Suprapubic skin (tissue), 4 donors: ENCODE data around the gene FLT4. TPM values are rescaled to one million over a fixed set of nuclear protein-coding genes. Genes with fewer than 3 reads are reported as not detected.
"Not testable (repeated sequence)": the region's sequence is repeated elsewhere in the genome, so short reads cannot be mapped to it uniquely, and the experiment has no call there.

Source experiments
- DNase-seq, 2 donors: peaks; one replicate each; pipeline ENCODE4 v3.0.0-alpha.2; 2019; ENCODE audit warnings: low spot score in 2 of 2
- H3K27ac ChIP-seq: fragments of 200-600 bp; sonication (generic); one replicate; pipeline ENCODE4 v1.5.1; 2019
- H3K27me3 ChIP-seq: fragments of 200-600 bp; sonication (generic); one replicate; pipeline ENCODE4 v1.5.1; 2019
- H3K36me3 ChIP-seq: fragments of 200-600 bp; sonication (generic); one replicate; pipeline ENCODE4 v1.5.1; 2019
- H3K4me1 ChIP-seq: fragments of 200-600 bp; sonication (generic); one replicate; pipeline ENCODE4 v1.5.1; 2019
- H3K4me3 ChIP-seq: fragments of 200-600 bp; sonication (generic); one replicate; pipeline ENCODE4 v1.5.1; 2019; ENCODE audit warnings: mild to moderate bottlenecking
- H3K9me3 ChIP-seq: fragments of 200-600 bp; sonication (generic); one replicate; pipeline ENCODE4 v1.5.1; 2019
- EP300 ChIP-seq: sonication (generic); formaldehyde crosslinking; IDR thresholded peaks from one replicate; pipeline ENCODE4 v1.6.1; 2017; ENCODE audit warnings: antibody characterized with exemption
- POLR2A ChIP-seq, 2 donors: fragments of 450-650 bp; IDR thresholded peaks; one replicate each; pipeline ENCODE4 v1.6.1; 2017; ENCODE audit warnings: antibody characterized with exemption in 2 of 2, mild to moderate bottlenecking in 2 of 2, moderate library complexity in 2 of 2
- POLR2AphosphoS5 ChIP-seq, 3 donors: sonication (generic); formaldehyde crosslinking; IDR thresholded peaks; one replicate each; pipeline ENCODE4 v1.6.1; 2017; ENCODE audit warnings: antibody characterized with exemption in 3 of 3
- WGBS: methylation state at CpG from one replicate; pipeline ENCODE4 v1.1.5; 2018; 5-methylcytosine and 5-hydroxymethylcytosine counted together
- total RNA-seq, 4 donors: library from RNA; depleted of rRNA; stranded (reverse); fragments of >200 nt; gene quantifications; one replicate each; pipeline ENCODE4 v1.1.0, GENCODE V29; 2016
- TF ChIP-seq, protein P1 (sequence below), 2 donors: fragments of 200-600 bp in 1 of 2; fragments of 450-650 bp in 1 of 2; sonication (generic) in 1 of 2; IDR thresholded peaks; one replicate each; pipeline ENCODE4 v1.5.1; 2016 to 2019; ENCODE audit warnings: antibody characterized with exemption in 2 of 2, mild to moderate bottlenecking in 1 of 2, moderate library complexity in 1 of 2

Gene FLT4
- total RNA-seq, 4 donors from 2014 or later = 0.79 to 8.9 (median 1.4) TPM

- no peak for TF ChIP-seq EP300
- TF ChIP-seq POLR2A (IDR thresholded peaks at IDR 0.05) = no peak
- no peak for TF ChIP-seq POLR2AphosphoS5 (IDR thresholded peaks at IDR 0.05)
- TF ChIP-seq, protein P1, sequence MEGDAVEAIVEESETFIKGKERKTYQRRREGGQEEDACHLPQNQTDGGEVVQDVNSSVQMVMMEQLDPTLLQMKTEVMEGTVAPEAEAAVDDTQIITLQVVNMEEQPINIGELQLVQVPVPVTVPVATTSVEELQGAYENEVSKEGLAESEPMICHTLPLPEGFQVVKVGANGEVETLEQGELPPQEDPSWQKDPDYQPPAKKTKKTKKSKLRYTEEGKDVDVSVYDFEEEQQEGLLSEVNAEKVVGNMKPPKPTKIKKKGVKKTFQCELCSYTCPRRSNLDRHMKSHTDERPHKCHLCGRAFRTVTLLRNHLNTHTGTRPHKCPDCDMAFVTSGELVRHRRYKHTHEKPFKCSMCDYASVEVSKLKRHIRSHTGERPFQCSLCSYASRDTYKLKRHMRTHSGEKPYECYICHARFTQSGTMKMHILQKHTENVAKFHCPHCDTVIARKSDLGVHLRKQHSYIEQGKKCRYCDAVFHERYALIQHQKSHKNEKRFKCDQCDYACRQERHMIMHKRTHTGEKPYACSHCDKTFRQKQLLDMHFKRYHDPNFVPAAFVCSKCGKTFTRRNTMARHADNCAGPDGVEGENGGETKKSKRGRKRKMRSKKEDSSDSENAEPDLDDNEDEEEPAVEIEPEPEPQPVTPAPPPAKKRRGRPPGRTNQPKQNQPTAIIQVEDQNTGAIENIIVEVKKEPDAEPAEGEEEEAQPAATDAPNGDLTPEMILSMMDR (IDR thresholded peaks at IDR 0.05) = no peak
- peaks cover 44% of the 10 kb centered on the region for H3K27me3 ChIP-seq
- no peaks in the 10 kb centered on the region for H3K9me3 ChIP-seq
- H3K36me3 ChIP-seq = no peaks in the 10 kb centered on the region
- no peak overlapping the region for H3K4me3 ChIP-seq
- 71% methylated on average over 11 of the region's 15 CpGs for WGBS
- H3K4me1 ChIP-seq = no peaks in the 10 kb centered on the region
- DNase-seq = no peak
- H3K27ac ChIP-seq = no peak overlapping the region
Measured at GRCh38 chr5:180684623-180685161, 35.3 kb upstream of the FLT4 start.

DNA sequence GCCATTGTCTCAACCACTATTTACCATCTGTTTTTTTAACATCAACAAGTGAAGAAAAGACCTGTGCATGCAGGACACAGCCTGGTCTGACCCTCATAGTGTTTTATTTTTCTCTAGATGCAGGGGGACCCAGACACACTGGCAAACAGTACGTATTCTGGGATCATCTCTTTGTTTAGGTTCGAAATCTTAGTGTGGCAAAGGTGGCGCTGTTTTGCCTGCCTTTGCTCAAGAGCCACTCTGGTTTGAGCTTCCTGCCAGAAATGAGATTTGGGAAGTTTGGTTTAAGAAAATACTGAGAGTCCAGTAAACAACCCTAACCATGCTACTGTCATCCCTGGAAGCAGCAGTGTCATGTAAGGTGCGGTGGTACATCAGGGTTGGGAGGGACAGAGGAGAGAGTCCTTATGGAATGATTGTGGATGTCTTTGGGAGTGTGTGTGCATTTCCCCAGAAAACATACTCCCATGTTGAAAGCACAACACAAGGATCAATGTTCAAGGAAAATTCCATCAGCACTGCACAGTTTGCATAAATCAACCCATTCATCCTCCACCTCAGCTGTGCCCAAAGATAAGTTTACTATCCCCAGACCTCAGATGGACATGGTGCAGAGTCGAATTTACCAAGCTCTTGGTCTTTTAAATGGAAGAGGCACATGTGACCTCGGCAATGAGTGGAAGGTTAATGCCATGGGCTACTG is 34.0 kb upstream of the FLT4 start:
- 79% methylated on average over 6 of the region's 6 CpGs for WGBS
- TF ChIP-seq POLR2A (IDR thresholded peaks at IDR 0.05) (no peak), POLR2AphosphoS5 (IDR thresholded peaks at IDR 0.05) (no peak), EP300 (no peak)
- TF ChIP-seq, protein P1 (IDR thresholded peaks at IDR 0.05) = no peak

GRCh38 chr5:180682560-180682959 is 33.2 kb upstream of the FLT4 start:
- H3K9me3 ChIP-seq = no peaks in the 10 kb centered on the region
- H3K27me3 ChIP-seq = peaks cover 39% of the 10 kb centered on the region
- WGBS = 65% methylated on average over 5 of the region's 8 CpGs
- H3K4me1 ChIP-seq = no peaks in the 10 kb centered on the region
- no peak overlapping the region for H3K4me3 ChIP-seq
- no peak for DNase-seq
- H3K27ac ChIP-seq = no peak overlapping the region
- H3K36me3 ChIP-seq = no peaks in the 10 kb centered on the region
- TF ChIP-seq EP300 (no peak), POLR2A (IDR thresholded peaks at IDR 0.05) (no peak), POLR2AphosphoS5 (IDR thresholded peaks at IDR 0.05) (no peak)
- TF ChIP-seq, protein P1 (IDR thresholded peaks at IDR 0.05) = no peak

More for the DNA sequence above, 34.0 kb upstream of the FLT4 start:
- Histone ChIP-seq H3K36me3 (no peaks in the 10 kb centered on the region), H3K4me3 (no peak overlapping the region), H3K27me3 (peaks cover 40% of the 10 kb centered on the region), H3K9me3 (no peaks in the 10 kb centered on the region), H3K27ac (no peak overlapping the region), H3K4me1 (no peaks in the 10 kb centered on the region)
- no peak for DNase-seq

- not testable (repeated sequence) for DNase-seq, H3K9me3 ChIP-seq, H3K36me3 ChIP-seq, H3K4me3 ChIP-seq, H3K27ac ChIP-seq, H3K4me1 ChIP-seq
- H3K27me3 ChIP-seq = peaks cover 41% of the 10 kb centered on the region
- 78% methylated on average over 11 of the region's 12 CpGs for WGBS
Measured at GRCh38 chr5:180682008-180682407, 32.6 kb upstream of the FLT4 start.

- 97% methylated on average over 10 of the region's 10 CpGs for WGBS
- H3K36me3 ChIP-seq, H3K9me3 ChIP-seq, DNase-seq, H3K4me3 ChIP-seq, H3K27ac ChIP-seq, H3K4me1 ChIP-seq: not testable (repeated sequence)
- H3K27me3 ChIP-seq = peaks cover 46% of the 10 kb centered on the region
Measured at GRCh38 chr5:180678319-180678718, 28.9 kb upstream of the FLT4 start.

DNA sequence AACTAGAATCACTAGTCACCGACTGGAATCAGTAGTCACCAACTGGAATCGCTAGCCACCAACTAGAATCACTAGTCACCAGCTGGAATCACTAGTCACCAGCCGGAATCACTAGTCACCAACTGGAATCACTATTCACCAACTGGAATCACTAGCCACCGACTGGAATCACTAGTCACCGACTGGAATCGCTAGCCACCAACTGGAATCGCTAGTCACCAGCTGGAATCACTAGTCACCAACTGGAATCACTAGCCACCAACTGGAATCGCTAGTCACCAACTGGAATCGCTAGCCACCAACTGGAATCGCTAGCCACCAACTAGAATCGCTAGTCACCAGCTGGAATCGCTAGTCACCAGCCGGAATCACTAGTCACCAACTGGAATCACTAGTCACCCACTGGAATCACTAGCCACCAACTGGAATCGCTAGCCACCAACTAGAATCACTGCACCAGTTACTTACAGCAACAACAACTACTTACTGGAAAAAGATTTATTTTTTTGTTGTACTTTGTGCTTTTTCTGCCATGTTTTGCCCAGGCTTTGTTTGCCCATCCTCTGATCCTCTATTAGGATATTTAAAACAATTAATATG is 25.7 kb upstream of the FLT4 start:
- TF ChIP-seq, protein P1 (IDR thresholded peaks at IDR 0.05) = no peak
- TF ChIP-seq POLR2A (IDR thresholded peaks at IDR 0.05) = no peak
- TF ChIP-seq POLR2AphosphoS5 (IDR thresholded peaks at IDR 0.05) = no peak
- no peak for TF ChIP-seq EP300
- H3K4me3 ChIP-seq = no peak overlapping the region
- no peak for DNase-seq
- H3K4me1 ChIP-seq = peaks cover 11% of the 10 kb centered on the region
- H3K36me3 ChIP-seq = no peaks in the 10 kb centered on the region
- peaks cover 39% of the 10 kb centered on the region for H3K27me3 ChIP-seq
- no peak overlapping the region for H3K27ac ChIP-seq
- WGBS = 88% methylated on average over 14 of the region's 14 CpGs
- no peaks in the 10 kb centered on the region for H3K9me3 ChIP-seq

GRCh38 chr5:180674090-180674475 is 24.7 kb upstream of the FLT4 start:
- Histone ChIP-seq H3K27me3 (peaks cover 36% of the 10 kb centered on the region), H3K4me3 (peak overlapping the region; percentile 16), H3K4me1 (peaks cover 11% of the 10 kb centered on the region)
- DNase-seq, H3K27ac ChIP-seq, H3K9me3 ChIP-seq, H3K36me3 ChIP-seq: not testable (repeated sequence)
- no CpG with 5 or more reads among the region's 23 CpGs for WGBS
